ENCODE measurements around the gene CEP250.
"Not testable (repeated sequence)": the region's sequence is repeated elsewhere in the genome, so short reads cannot be mapped to it uniquely, and the experiment has no call there.

The CEP250 gene

DNA sequence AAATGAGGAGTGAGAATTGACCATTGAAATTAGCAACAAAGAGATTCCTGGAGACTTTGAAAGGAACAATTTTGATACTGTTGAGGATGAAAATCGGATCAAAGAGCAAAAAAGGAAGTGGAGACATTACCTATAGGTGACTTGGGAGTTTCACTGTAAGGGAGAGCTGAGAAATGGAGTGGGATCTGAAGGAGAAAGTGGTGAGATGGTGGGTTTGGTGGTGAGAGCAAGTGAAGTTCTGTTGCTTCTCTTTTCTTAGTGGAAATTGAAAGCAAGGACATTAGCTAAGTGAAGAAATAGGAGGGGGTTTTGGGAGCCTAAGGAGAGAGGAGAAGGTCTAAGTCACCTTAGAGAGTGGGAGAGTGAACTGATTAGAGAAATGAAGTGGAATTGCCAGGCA is 90.7 kb downstream of the CEP250 start:
- DNase-seq (ENCODE audit: low spot score): no peak
- in situ Hi-C loops (cut with MboI; ENCODE audit: low pct_unique_long_range_greater_than_20kb, low sequenced_read_pairs, unreplicated experiment): no loop called here
- TF ChIP-seq, protein P1, sequence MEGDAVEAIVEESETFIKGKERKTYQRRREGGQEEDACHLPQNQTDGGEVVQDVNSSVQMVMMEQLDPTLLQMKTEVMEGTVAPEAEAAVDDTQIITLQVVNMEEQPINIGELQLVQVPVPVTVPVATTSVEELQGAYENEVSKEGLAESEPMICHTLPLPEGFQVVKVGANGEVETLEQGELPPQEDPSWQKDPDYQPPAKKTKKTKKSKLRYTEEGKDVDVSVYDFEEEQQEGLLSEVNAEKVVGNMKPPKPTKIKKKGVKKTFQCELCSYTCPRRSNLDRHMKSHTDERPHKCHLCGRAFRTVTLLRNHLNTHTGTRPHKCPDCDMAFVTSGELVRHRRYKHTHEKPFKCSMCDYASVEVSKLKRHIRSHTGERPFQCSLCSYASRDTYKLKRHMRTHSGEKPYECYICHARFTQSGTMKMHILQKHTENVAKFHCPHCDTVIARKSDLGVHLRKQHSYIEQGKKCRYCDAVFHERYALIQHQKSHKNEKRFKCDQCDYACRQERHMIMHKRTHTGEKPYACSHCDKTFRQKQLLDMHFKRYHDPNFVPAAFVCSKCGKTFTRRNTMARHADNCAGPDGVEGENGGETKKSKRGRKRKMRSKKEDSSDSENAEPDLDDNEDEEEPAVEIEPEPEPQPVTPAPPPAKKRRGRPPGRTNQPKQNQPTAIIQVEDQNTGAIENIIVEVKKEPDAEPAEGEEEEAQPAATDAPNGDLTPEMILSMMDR (IDR thresholded peaks at IDR 0.05; ENCODE audit: extremely low read depth, insufficient read depth, missing control alignments): no peak

DNA sequence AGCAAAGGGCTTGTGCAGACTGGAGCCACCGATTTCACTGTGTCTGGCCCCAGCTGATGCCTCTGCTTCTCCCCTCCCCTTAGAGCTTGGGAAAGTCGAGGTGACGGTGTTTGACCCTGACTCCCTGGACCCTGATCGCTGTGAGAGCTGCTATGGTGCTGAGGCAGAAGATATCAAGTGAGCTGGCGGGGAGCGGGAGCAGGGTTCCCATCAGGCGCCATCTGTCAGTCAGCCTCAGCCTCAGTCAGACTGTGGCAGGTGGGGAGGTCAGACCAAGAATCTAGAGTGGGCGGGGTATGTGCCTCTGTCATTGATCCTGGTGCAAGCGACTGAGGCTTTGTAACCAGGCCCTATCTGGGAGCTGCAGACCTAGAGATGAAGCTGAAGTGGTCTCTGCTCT is 91.9 kb downstream of the CEP250 start:
- TF ChIP-seq, protein P1 (IDR thresholded peaks at IDR 0.05; ENCODE audit: extremely low read depth, insufficient read depth, missing control alignments): no peak
- in situ Hi-C loops (cut with MboI; ENCODE audit: low pct_unique_long_range_greater_than_20kb, low sequenced_read_pairs, unreplicated experiment): no loop called here
- DNase-seq (ENCODE audit: low spot score): no peak

DNA sequence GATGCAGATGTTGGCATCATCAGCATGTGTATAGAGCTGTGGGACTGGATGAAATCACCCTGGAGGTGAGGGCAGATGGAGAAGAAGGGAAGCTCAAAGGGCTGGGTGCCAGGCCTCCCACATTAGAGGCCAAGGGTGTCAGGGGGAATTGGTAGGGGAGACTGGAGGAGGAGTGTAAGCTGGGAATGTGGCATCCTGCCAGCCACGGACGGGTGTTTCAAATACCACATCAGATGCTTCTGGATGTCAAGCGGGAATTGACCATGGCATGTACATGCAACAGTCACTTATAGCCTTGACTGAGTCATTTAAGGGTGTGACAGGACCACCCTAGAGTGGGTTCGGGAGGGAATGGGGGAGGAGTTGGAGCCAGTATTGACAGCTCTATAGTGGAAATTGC is 96.1 kb downstream of the CEP250 start:
- no peak for DNase-seq (ENCODE audit: low spot score)
- in situ Hi-C loops (cut with MboI; ENCODE audit: low pct_unique_long_range_greater_than_20kb, low sequenced_read_pairs, unreplicated experiment): no loop called here

DNA sequence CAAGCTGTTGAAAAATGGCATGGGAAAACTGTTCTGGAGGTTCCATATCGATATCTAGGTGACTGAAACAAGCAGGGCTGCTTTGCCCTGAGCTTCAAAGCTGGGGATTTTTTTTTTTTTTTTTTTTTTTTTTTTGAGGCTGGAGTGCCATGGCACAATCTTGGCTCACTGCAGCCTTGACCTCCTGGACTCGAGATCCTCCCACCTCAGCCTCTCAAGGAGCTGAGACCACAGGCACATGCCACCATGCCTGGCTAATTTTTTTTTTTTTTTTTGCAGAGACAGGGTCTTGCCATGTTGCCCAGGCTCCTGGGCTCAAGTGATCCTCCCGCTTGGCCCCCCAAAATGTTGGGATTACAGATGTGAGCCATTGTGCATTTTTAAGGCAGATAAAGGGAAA is 97.5 kb downstream of the CEP250 start:
- in situ Hi-C loops (cut with MboI; ENCODE audit: low pct_unique_long_range_greater_than_20kb, low sequenced_read_pairs, unreplicated experiment): no loop called here
- TF ChIP-seq, protein P1 (IDR thresholded peaks at IDR 0.05; ENCODE audit: extremely low read depth, insufficient read depth, missing control alignments): no peak
- no peak for DNase-seq (ENCODE audit: low spot score)

More for the DNA sequence above, 96.1 kb downstream of the CEP250 start:
- TF ChIP-seq, protein P1 (IDR thresholded peaks at IDR 0.05; ENCODE audit: extremely low read depth, insufficient read depth, missing control alignments): no peak

DNA sequence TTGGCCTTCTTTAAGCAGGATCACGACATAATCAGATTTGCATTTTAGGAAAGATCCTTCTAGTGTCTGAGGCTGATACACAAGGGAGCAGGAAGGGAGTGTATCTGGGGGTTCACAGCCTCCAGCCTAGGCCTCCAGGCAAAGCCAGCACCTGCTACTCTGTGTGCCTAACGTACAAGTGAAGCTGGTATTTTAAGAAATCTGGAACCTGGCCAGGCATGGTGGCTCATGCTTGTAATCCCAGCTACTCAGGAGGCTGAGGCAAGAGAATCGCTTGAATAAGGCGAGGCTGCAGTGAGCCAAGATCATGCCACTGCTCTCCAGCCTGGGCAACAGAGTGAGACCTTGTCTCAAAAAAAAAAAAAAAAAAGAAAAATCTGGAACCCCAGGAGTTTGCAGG is 100.1 kb downstream of the CEP250 start:
- DNase-seq (ENCODE audit: low spot score); in situ Hi-C loops (cut with MboI; ENCODE audit: low pct_unique_long_range_greater_than_20kb, low sequenced_read_pairs, unreplicated experiment): not testable (repeated sequence)

DNA sequence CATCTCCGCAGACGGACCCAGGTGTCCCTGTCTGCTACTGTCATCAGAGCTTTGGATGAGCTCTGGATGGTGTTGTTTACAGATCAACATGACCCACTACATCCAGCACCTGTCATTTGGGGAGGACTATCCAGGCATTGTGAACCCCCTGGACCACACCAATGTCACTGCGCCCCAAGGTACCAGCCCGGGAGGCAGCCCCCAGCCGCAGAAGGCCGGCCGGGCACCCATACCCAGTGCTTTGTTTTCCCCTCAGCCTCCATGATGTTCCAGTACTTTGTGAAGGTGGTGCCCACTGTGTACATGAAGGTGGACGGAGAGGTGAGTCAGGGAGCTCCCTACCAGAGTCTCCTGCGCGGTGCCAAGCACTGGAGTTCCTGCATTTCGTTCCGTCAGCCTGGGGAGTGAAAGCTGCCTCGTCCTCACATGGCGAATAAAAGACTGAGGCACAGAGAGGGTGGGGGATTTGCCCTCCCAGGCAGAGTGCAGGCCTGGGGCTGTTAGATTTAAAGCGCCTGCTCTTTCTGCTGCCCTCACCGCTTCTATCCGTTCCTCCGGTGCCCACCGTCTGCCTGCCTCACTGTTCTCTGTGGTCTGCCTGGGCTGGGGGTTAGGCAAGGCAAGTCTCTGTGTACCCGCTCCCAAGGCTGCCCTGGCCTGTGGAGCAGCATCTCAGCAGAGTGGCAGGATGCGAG is 100.7 kb downstream of the CEP250 start:
- TF ChIP-seq, protein P1 (IDR thresholded peaks at IDR 0.05; ENCODE audit: extremely low read depth, insufficient read depth, missing control alignments): no peak
- no peak for DNase-seq (ENCODE audit: low spot score)
- in situ Hi-C loops (cut with MboI; ENCODE audit: low pct_unique_long_range_greater_than_20kb, low sequenced_read_pairs, unreplicated experiment): no loop called here

DNA sequence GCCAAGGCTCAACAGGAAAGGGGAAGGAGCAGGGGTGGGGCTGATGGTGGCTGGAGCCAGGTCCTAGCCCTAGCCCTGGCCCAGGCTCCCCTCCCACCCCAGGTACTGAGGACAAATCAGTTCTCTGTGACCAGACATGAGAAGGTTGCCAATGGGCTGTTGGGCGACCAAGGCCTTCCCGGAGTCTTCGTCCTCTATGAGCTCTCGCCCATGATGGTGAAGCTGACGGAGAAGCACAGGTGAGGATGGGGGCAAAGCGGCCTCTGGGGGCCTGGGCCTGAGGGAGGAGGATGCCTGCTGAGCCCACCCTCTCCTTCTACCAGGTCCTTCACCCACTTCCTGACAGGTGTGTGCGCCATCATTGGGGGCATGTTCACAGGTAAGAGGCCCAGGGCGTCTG is 101.5 kb downstream of the CEP250 start:
- in situ Hi-C loops (cut with MboI; ENCODE audit: low pct_unique_long_range_greater_than_20kb, low sequenced_read_pairs, unreplicated experiment): no loop called here
- DNase-seq (ENCODE audit: low spot score): no peak
- TF ChIP-seq, protein P1 (IDR thresholded peaks at IDR 0.05; ENCODE audit: extremely low read depth, insufficient read depth, missing control alignments): no peak
